NCI-H460 (cell line): ENCODE measurements around the gene ANGPTL5. TPM values are rescaled to one million over a fixed set of nuclear protein-coding genes. Genes with fewer than 3 reads are reported as not detected.

ENCODE experiments used
- DNase-seq: peaks from one replicate; pipeline ENCODE4 v3.0.0-alpha.2; 2016; ENCODE audit warnings: low read depth; ENCODE audit errors: extremely low read depth
- total RNA-seq: library from RNA; depleted of rRNA; stranded (reverse); fragments of >200 nt; shearing (Covaris generic); gene quantifications from 2 replicates; pipeline ENCODE4 v1.2.3, GENCODE V29; 2014

Gene ANGPTL5
- total RNA-seq, 1 experiment from 2014 or later, result not detected

DNA sequence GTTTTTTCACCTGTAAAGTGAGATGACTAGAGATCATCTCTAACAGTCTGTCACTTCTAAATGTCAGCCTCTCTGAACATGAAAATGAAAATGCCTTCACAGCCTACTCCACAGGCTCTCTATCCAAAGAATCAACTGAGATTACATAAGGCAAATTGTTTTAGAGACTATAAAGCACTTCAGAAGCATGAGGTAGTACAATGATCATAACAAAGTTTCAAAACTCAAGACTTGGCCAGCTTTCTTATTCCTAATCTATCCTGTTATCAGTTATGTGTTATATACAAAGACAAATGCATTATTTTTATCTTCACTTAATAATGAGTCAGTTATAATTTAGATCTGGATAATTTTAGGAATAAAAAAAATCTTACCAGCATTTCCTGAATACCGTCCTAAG lies 21.8 kb downstream of the ANGPTL5 start:
- DNase-seq, result no peak

DNA sequence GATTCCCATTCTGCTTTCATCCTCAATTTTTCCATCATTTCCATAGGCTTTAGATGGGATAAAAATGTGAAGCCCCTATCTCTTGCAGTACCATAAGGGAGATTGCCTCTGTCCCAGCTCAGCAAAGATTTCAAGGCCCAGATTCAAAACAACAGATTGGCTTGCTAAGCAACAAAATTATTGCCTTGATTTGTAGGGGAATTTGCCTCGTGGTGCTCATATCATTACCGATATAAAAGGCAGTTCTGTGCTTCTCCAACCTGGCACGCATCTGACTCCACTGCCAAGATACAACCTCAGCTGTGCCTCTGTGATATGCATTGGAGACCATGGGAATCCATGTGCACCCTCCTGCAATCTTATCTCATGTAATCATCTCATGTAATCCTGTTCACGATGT lies 26.6 kb downstream of the ANGPTL5 start:
- no peak for DNase-seq

DNA sequence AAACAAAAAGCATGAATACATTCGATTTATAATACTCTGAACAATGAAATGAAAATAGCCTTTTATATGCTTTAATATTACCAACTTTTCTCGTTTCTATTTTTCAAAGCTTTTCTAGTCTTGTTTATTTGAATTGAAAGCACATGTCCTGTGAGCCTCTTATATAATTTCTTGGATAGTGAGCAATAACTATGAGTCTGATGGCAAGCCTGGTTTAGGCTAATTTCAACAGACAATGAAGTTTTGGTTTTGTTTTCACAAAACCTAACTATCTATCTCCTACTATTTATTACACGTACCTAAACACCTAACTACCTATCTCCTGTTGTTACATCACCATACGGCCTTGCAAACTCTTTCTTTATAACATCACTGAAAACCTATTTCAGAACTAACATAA lies 30.7 kb downstream of the ANGPTL5 start:
- DNase-seq, result no peak

DNA sequence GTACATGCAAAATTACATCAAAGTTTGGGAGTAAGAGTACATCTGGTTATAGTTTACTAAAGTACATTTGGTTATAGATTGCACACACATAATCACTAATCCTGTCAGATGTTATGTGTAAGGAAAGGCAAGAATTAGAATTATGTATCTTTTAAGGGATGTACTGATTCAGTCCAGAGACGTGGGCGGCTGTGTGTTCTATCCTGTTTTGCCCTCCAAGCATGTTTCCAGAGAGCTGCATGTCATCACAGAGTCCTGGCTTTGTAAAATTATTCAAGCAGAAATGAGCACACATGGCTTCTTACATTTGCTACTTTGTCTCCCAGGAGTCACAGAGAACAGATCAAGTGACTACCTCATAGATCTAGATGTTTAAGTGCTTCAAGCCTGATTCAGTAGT lies 34.7 kb downstream of the ANGPTL5 start:
- no peak for DNase-seq

DNA sequence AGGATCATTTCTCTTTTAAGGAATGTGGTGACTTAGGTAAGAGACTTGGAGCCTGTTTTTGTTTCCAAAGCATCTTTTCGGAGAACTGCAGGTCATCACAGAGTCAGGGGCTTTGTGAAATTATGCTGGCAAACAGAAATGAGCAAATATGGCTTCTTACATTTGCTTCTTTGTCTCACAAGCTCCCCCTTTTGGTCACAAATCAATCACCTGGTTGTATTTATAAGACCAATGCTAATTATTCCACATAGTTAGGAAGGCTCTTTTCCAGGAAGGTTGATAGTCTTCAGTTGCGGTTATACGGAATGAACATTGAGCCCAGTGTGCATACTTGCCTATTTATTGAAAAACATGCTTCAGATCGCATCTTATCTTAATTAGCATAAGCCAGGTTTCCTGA lies 36.1 kb downstream of the ANGPTL5 start:
- peak; percentile 35 for DNase-seq

DNA sequence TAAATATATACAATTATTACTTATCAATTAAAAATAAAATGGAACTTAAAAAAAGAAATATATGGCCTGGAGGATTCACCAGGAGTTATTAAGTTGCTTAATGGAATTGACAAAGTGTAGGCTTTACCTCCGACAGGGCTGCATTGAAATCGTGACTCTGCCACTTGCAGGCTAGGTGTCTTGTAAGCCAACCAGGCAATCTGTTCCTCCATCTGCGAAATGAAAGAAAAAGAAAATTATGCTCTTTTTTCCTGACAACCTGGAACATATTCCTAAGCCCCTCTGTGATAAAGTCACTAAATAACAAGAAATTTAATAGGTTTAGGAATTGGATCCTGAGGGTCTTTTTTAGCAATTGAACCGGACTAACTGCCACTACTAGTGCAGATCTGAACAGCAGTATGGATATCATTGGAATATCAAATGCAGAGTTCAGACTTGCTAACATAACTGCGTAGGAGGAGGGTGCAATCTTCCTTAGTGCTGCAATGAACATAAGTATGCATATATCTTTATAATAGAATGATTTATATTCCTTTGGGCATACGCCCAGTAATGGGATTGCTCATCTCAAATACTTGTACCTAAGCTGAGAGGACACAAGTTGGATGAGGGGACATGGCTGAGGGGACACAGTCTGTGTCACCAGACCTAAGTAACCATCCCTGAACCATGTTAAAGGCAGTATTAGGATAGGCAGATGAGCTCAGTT lies 44.0 kb downstream of the ANGPTL5 start:
- DNase-seq, result no peak

DNA sequence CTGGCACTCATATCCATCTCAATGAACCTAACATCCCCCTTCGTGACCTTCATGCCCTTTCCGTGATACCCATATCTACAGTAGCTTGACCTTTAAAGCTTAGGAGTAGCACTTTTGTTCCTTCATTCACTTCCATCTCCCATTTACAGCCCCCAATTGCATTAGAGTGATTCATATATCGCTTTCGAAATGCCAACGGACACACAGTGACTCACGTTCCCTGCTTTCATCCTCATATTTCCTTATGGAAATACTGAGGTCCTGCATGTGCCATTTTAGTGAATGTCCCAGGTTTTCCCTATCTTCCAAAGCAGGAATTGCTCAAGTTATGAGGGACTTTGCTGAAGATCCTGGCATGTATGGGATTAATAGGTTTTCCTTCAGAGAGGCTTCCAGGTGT lies 45.8 kb downstream of the ANGPTL5 start:
- DNase-seq, result peak; percentile 19

DNA sequence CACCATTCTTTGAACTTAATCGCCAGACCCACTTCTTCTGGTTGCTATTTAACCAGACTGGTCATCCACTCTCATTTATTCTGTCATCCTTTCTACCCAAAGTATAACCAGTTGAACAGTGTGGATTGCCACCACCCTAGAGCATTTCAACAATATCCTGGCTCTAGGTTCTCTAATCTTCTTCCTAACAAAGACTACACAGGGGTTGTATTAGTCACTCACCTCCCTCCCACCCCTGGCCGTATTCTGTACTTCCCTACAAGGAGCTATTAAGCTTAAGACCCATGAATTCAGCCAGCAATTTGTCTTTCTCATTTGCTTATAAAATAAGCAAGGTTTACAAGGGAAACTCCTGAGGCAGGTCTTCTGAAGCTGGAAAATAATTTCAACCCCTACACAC lies 48.4 kb downstream of the ANGPTL5 start:
- DNase-seq, result no peak

DNA sequence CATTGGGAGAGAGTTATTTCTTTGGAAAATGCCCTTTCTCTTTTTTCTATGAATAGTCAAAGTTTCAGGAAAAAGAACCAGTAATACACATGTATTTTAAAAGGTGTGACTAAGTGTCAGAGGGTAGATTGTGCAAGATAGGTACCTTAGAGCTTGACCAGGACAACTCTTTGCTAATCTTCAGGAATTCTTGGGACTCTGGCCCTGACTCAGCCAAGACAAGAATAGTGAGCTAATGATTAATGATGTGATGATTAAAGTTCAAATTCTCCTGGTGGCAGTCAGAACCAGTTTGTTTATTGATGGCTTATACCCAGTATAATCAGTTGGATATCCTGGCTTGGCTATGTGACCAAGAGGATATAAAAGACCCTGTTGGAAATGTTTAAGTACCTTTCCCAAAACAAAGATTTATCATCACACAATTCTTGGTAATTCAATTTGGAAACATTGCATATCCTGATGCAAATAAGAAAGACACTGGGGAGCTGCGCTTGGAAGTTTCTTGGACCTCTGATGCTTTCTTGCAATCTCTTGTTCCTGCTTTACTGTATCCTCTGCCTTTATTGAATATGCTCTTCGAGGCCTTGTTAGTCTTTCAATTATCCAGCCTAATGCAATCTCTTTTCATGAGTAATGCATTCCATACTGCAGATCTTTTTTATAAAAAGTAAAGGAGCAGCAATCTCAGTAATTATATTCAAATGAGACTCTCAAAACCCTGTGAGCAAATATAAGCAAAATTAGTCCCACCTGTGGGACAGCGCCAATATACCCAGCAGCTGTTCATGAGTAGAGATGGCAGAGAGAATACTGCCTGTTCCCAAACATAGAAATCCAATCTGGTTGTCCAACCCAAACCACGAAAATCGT lies 49.5 kb downstream of the ANGPTL5 start:
- DNase-seq, result no peak

DNA sequence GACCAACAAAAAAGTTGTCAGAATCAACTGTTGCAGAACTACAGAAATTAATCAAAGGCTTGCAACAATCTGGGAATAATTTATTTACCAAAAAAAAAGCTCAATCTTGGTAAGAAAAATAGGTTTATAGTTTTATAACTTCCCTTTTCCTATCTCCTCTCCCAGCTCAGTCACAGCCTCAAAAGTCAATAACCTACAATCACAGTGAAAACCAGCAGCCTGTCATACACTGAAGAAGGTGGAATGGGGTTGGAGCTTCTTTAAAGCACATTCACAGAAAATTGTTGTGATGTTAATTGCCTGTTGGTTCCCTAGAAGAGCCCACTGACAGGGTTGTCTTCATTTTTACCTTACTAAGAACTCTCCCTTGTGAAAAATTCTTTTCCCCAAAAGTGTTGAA lies 52.2 kb downstream of the ANGPTL5 start:
- DNase-seq, result no peak

DNA sequence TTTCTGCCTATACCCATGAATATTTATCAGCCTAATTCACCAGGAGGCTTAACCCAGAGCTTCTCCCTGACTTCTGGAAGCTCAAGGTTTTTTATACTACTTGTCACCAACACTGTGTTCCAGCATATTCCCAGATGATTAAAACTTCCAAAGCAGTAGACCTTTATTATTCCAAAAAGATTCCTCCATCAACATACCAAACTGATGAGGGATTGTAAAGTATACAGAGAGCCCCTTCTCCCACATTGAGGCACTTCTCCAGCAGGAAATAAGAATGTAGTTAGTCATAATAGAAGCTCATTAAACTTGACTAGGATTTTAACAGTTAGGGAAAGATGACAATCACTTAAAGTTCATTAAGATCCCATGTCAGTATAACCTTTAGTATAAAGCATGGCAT lies 53.0 kb downstream of the ANGPTL5 start:
- DNase-seq, result no peak

DNA sequence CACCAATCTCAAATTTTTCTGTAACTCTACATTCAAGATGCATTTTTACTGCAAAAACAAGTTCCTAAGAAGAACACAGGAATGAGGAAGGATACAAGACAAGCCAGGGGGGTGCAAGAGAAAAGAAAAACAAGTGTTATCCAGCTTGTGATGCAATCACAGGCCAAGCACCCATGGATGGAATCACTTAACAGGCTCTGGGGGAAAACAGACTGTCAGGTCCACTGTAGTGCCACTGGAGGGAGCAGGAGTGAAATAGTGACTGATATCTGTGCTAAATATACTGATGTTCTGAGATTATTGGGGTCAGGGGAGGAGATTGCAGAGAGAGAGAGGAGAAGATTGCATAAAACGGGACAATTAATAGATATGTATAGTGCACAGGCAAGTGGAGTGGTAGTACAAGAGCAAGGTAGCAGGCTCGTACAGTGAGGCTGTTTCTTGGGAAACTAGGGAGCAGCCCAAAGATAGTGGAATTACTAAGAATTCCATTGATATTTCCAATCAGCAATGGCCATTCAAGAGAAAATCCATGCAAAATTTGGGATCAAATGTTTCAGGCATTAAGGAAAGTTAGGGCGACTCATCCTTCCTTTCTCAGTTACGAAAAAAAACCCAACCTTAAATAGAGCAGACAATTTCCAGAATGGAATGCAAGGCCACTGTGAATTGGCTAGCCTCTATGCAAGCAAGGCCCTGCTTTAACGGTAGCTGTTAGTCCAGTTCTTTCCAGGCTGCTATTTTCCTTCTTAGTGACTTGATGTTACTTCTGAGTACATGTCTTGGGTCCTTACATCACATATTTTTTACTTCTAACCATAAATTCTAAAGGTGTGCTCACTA lies 53.7 kb downstream of the ANGPTL5 start:
- DNase-seq, result peak; percentile 63

DNA sequence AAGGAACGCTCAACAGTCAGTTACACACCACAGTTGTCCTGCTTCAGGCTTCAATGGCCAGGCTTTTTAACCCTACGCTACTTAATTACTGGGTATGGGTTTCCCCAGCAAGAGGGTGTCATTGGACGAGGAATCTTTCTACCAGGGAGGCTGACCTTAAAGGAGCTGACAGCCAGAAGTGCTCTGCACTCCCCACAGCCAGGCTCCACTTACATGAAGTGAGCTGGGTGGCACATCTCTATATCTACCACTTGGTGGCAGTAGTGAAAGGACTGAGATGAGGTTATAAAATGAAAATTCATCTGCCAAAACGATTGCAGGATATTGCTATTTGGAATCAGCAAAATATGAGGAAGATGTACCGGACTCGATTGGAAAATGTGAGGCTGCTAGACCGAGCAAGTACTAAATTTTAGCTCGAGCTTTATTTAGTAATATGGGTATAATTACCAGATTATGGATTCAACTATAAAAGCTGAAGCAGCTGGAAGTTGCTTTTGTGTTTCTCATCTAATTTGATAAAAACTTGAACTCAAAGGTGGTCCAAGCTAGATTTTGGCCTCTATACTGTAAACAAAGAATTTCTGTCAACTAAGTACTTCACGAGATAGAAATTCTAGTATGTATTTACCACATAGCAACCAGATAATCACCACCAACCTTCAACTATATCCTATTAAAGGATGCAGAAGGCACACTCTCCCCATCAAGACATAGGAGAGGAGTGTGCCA lies 55.5 kb downstream of the ANGPTL5 start:
- peak; percentile 41 for DNase-seq

DNA sequence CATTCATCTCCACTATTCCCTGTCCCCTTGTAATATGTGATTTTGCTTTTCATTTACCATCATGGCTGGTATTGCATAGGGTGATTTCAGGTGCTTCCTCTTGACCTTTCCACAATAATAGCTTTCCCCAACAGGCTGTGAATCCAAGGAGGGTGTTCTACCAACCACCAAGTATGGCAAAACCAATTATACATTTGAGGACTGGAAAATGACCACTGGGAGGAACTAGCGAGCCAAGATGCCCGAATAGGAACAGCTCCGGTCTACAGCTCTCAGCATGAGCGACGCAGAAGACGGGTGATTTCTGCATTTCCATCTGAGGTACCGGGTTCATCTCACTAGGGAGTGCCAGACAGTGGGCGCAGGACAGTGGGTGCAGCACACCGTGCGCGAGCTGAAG lies 64.1 kb downstream of the ANGPTL5 start:
- peak; percentile 37 for DNase-seq

DNA sequence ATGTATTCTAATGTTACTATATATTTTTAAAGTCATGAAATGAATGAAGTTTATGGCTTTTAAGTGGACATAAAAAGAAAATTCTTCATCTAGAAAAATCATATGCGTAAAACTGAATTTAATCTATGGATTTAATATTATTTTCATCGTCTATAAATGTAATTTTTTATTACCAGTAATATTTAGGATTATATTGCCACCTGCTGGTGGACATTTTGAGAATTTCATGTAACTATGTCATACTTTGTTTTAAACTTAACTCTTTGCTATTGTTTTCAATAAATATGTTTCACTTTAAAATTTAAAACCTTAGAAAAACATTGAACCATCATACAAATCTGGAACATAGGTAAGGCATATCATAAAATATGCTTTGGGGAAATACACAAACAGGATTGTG lies 68.1 kb downstream of the ANGPTL5 start:
- DNase-seq, result no peak

DNA sequence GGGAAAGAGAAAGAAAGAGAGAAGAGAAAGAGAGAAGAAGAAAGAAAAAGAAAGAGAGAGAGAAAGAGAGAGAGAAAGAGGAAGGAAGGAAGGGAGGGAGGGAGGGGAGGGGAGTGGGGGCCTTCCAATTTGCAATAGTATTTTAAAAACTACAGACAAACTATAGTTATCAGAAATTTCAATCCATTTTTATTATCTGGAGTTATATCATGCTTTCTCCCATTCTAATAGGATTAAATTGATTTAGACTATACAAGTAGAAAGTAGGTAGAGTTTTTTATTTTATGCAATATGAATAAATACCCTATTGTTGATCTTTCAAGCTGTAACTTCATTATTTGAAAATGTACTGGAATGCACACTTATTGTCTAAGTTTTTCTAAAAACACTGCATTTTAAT lies 71.7 kb downstream of the ANGPTL5 start:
- DNase-seq, result no peak

DNA sequence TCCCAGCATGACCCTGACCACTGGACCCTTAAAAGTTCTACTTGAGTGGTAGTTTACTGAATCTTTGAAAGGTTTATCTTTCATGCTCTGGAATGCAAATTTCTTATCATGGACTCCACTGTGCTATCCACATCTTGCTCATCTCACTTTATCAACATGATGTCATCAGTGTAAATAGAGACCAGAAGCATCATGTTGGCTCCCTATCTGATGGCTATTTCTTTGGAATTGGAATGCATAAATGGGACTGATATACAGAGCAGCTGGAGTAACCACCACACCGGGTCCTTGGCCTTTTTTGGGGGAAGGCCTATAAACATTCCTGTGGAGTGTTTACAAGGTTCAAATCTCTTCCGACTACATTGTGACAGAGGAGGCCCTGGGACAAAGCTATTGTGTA lies 75.6 kb downstream of the ANGPTL5 start:
- no peak for DNase-seq
